GM23338 (cell line): ENCODE data around the gene TUBB3. TPM values are rescaled to one million over a fixed set of nuclear protein-coding genes. Genes with fewer than 3 reads are reported as not detected.

Source experiments
- EZH2 ChIP-seq: fragments of 200-600 bp; sonication (generic); IDR thresholded peaks from one replicate; pipeline ENCODE4 v1.8.0; 2017; ENCODE audit warnings: antibody characterized with exemption, mild to moderate bottlenecking, low read depth; ENCODE audit not compliant: unreplicated experiment
- POLR2AphosphoS5 ChIP-seq: IDR thresholded peaks from 2 replicates; pipeline ENCODE4 v1.6.1; 2016; ENCODE audit warnings: antibody characterized with exemption, low read depth
- STAT1 ChIP-seq: IDR thresholded peaks from one replicate; pipeline ENCODE4 v1.6.1; 2016; ENCODE audit warnings: antibody characterized with exemption; ENCODE audit not compliant: unreplicated experiment
- polyA plus RNA-seq: library from polyadenylated mRNA; unstranded; fragments of >200 nt; fragmentation: Nextera tagmentation; extraction: Ambion mirVana; gene quantifications from 2 replicates; pipeline ENCODE4 v1.2.1, GENCODE V29; 2016
- total RNA-seq: library from RNA; depleted of rRNA; stranded (reverse); fragments of >200 nt; shearing (Covaris generic); gene quantifications from 2 replicates; pipeline ENCODE4 v1.2.3, GENCODE V29; 2014; rRNA removed
- TF ChIP-seq, protein P1 (sequence below): fragments of 250-450 bp; sonication (Bioruptor Pico); IDR thresholded peaks from 2 replicates; pipeline ENCODE4 v1.5.0; 2020; ENCODE audit warnings: mild to moderate bottlenecking, moderate library complexity

The TUBB3 gene
- total and polyA plus RNA-seq, 2 experiments from 2014 or later = 149 to 443 TPM

DNA sequence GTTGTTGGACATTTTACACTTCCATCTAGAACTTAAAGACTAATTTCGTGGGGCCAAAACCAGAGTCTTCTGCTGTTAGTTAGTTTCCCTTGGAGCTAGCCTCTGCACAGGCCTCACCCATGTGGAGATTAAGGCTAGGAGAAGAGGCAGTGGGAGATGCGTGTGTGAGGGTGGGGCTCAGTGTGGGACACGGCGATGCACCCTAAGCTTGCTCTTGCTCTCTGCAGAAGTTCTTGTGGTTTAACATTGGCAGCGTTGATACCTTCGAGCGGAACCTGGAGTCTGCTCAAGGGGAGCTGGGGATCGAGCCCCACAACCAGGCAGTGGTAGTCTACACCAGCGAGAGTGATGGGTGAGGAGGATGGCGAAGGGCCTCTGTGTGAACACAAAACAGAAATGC lies 62.1 kb downstream of the TUBB3 start (continued):
- TF ChIP-seq, protein P1, sequence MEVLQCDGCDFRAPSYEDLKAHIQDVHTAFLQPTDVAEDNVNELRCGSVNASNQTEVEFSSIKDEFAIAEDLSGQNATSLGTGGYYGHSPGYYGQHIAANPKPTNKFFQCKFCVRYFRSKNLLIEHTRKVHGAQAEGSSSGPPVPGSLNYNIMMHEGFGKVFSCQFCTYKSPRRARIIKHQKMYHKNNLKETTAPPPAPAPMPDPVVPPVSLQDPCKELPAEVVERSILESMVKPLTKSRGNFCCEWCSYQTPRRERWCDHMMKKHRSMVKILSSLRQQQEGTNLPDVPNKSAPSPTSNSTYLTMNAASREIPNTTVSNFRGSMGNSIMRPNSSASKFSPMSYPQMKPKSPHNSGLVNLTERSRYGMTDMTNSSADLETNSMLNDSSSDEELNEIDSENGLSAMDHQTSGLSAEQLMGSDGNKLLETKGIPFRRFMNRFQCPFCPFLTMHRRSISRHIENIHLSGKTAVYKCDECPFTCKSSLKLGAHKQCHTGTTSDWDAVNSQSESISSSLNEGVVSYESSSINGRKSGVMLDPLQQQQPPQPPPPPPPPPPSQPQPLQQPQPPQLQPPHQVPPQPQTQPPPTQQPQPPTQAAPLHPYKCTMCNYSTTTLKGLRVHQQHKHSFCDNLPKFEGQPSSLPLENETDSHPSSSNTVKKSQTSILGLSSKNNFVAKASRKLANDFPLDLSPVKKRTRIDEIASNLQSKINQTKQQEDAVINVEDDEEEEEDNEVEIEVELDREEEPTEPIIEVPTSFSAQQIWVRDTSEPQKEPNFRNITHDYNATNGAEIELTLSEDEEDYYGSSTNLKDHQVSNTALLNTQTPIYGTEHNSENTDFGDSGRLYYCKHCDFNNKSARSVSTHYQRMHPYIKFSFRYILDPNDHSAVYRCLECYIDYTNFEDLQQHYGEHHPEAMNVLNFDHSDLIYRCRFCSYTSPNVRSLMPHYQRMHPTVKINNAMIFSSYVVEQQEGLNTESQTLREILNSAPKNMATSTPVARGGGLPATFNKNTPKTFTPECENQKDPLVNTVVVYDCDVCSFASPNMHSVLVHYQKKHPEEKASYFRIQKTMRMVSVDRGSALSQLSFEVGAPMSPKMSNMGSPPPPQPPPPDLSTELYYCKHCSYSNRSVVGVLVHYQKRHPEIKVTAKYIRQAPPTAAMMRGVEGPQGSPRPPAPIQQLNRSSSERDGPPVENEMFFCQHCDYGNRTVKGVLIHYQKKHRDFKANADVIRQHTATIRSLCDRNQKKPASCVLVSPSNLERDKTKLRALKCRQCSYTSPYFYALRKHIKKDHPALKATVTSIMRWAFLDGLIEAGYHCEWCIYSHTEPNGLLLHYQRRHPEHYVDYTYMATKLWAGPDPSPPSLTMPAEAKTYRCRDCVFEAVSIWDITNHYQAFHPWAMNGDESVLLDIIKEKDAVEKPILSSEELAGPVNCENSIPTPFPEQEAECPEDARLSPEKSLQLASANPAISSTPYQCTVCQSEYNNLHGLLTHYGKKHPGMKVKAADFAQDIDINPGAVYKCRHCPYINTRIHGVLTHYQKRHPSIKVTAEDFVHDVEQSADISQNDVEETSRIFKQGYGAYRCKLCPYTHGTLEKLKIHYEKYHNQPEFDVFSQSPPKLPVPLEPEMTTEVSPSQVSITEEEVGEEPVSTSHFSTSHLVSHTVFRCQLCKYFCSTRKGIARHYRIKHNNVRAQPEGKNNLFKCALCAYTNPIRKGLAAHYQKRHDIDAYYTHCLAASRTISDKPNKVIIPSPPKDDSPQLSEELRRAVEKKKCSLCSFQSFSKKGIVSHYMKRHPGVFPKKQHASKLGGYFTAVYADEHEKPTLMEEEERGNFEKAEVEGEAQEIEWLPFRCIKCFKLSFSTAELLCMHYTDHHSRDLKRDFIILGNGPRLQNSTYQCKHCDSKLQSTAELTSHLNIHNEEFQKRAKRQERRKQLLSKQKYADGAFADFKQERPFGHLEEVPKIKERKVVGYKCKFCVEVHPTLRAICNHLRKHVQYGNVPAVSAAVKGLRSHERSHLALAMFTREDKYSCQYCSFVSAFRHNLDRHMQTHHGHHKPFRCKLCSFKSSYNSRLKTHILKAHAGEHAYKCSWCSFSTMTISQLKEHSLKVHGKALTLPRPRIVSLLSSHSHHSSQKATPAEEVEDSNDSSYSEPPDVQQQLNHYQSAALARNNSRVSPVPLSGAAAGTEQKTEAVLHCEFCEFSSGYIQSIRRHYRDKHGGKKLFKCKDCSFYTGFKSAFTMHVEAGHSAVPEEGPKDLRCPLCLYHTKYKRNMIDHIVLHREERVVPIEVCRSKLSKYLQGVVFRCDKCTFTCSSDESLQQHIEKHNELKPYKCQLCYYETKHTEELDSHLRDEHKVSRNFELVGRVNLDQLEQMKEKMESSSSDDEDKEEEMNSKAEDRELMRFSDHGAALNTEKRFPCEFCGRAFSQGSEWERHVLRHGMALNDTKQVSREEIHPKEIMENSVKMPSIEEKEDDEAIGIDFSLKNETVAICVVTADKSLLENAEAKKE (CRISPR knock-in tag) = no peak
- TF ChIP-seq EZH2 (no peak), POLR2AphosphoS5 (no peak), STAT1 (no peak)

Other genes starting within 250 kb of the TUBB3 start
- gene CDK10, start 236.7 kb upstream of the TUBB3 start, total RNA-seq = 53.2 and 64.6 TPM in 2 replicates
- 79.0 and 88.0 TPM in 2 replicates for gene CDK10, start 236.7 kb upstream of the TUBB3 start, polyA plus RNA-seq
- gene SPATA2L, start 221.6 kb upstream of the TUBB3 start, total RNA-seq = 23.4 and 26.2 TPM in 2 replicates
- gene SPATA2L, start 221.6 kb upstream of the TUBB3 start, polyA plus RNA-seq = 6.9 and 11.1 TPM in 2 replicates
- gene VPS9D1, start 202.4 kb upstream of the TUBB3 start, total RNA-seq = 1.8 and 2.1 TPM in 2 replicates
- gene VPS9D1, start 202.4 kb upstream of the TUBB3 start, polyA plus RNA-seq = 2.0 and 2.2 TPM in 2 replicates
- gene ZNF276, start 201.8 kb upstream of the TUBB3 start, total RNA-seq = 12.7 and 15.6 TPM in 2 replicates
- 3.4 and 4.3 TPM in 2 replicates for gene ZNF276, start 201.8 kb upstream of the TUBB3 start, polyA plus RNA-seq
- gene FANCA, start 106.7 kb upstream of the TUBB3 start, total RNA-seq = 75.9 and 89.9 TPM in 2 replicates
- gene FANCA, start 106.7 kb upstream of the TUBB3 start, polyA plus RNA-seq = 36.4 and 42.3 TPM in 2 replicates
- gene SPIRE2, start 94.9 kb upstream of the TUBB3 start, total RNA-seq = 10.1 and 15.2 TPM in 2 replicates
- gene SPIRE2, start 94.9 kb upstream of the TUBB3 start, polyA plus RNA-seq = 5.0 and 6.5 TPM in 2 replicates
- gene TCF25, start 49.8 kb upstream of the TUBB3 start, total RNA-seq = 95.4 and 96.4 TPM in 2 replicates
- 143 and 149 TPM in 2 replicates for gene TCF25, start 49.8 kb upstream of the TUBB3 start, polyA plus RNA-seq
- gene MC1R, start 4.5 kb upstream of the TUBB3 start, total RNA-seq = 2.9 and 4.3 TPM in 2 replicates
- gene MC1R, start 4.5 kb upstream of the TUBB3 start, polyA plus RNA-seq = 0.74 and 0.97 TPM in 2 replicates
- gene DEF8, start 25.4 kb downstream of the TUBB3 start, total RNA-seq = 83.5 and 89.9 TPM in 2 replicates
- gene DEF8, start 25.4 kb downstream of the TUBB3 start, polyA plus RNA-seq = 98.9 and 105 TPM in 2 replicates
- gene DBNDD1, start 96.1 kb downstream of the TUBB3 start, total RNA-seq = 69.2 and 90.8 TPM in 2 replicates
- gene DBNDD1, start 96.1 kb downstream of the TUBB3 start, polyA plus RNA-seq = 62.5 and 63.3 TPM in 2 replicates
- not detected in 2 replicates for gene PRDM7, start 154.0 kb downstream of the TUBB3 start, total RNA-seq
- gene PRDM7, start 154.0 kb downstream of the TUBB3 start, polyA plus RNA-seq = 0.08 TPM in 1 of 2 replicates, not detected in the other